Measurements from ENCODE around the gene PDIA4.
"Not testable (repeated sequence)": the region's sequence is repeated elsewhere in the genome, so short reads cannot be mapped to it uniquely, and the experiment has no call there.

DNA sequence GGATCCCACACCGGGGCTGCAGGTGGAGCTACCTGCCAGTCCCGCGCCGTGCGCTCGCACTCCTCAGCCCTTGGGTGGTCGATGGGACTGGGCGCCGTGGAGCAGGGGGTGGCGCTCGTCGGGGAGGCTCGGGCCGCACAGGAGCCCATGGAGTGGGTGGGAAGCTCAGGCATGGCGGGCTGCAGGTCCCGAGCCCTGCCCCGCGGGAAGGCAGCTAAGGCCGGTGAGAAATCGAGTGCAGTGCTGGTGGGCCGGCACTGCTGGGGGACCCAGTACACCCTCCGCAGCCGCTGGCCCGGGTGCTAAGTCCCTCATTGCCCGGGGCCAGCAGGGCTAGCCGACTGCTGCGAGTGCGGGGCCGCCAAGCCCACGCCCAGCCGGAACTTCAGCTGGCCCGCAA is 10.3 kb upstream of the PDIA4 start:
- not testable (repeated sequence) for TF ChIP-seq POLR2A (IDR thresholded peaks at IDR 0.05; ENCODE audit: low read depth, low read length); SPI1 (IDR thresholded peaks at IDR 0.05; ENCODE audit: low read depth, low read length); POLR2AphosphoS5 (IDR thresholded peaks at IDR 0.05; ENCODE audit: low read depth, low read length); TAF1 (IDR thresholded peaks at IDR 0.05; ENCODE audit: low read depth, low read length); POU2F2 (IDR thresholded peaks at IDR 0.05; ENCODE audit: low read depth, low read length); PAX5 (IDR thresholded peaks at IDR 0.05; ENCODE audit: insufficient read depth, low read length, severe bottlenecking)

Measured in GM12891 (cell line).